ENCODE data around the gene RSRC1.
"Not testable (repeated sequence)": the region's sequence is repeated elsewhere in the genome, so short reads cannot be mapped to it uniquely, and the experiment has no call there.

Gene RSRC1

DNA sequence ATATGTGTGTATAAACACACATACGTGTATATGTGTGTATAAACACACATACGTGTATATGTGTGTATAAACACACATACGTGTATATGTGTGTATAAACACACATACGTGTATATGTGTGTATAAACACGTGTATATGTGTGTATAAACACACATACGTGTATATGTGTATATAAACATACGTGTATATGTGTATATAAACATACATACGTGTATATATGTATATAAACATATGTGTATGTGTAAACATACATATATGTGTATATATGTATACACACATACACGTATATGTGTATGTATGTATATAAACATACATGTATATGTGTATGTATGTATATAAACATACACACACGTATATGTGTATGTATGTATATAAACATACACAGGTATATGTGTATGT is 119.1 kb downstream of the RSRC1 start:
- not testable (repeated sequence) for H3K4me1 ChIP-seq (ENCODE audit: control insufficient read depth, low read depth, low read length); H3K23ac ChIP-seq (ENCODE audit: low read length); H3K4ac ChIP-seq (ENCODE audit: low read depth, low read length); H3K4me2 ChIP-seq (ENCODE audit: low read length); H3K9ac ChIP-seq (ENCODE audit: low read length); H2BK120ac ChIP-seq (ENCODE audit: low read depth, low read length); H3K4me3 ChIP-seq (ENCODE audit: low read length); H3K79me2 ChIP-seq (ENCODE audit: control insufficient read depth, insufficient read depth, low read length); H3K36me3 ChIP-seq (ENCODE audit: control insufficient read depth, insufficient read depth, low read length); DNase-seq; H3K27ac ChIP-seq (ENCODE audit: low read depth, low read length); H2BK15ac ChIP-seq (replicated peaks; ENCODE audit: low read depth); H2AK5ac ChIP-seq (ENCODE audit: low read length); H2BK5ac ChIP-seq (ENCODE audit: low read length); H3K56ac ChIP-seq (ENCODE audit: low read length); H3K79me1 ChIP-seq (ENCODE audit: low read length); H4K8ac ChIP-seq (ENCODE audit: low read depth, low read length); H4K5ac ChIP-seq (ENCODE audit: low read length); H3K18ac ChIP-seq (ENCODE audit: low read length); H3K27me3 ChIP-seq (ENCODE audit: insufficient read depth, low read length, poor library complexity)
- WGBS (ENCODE audit: extremely low coverage, insufficient coverage, low lambda C conversion rate): no CpG with 5 or more reads among the region's 10 CpGs

DNA sequence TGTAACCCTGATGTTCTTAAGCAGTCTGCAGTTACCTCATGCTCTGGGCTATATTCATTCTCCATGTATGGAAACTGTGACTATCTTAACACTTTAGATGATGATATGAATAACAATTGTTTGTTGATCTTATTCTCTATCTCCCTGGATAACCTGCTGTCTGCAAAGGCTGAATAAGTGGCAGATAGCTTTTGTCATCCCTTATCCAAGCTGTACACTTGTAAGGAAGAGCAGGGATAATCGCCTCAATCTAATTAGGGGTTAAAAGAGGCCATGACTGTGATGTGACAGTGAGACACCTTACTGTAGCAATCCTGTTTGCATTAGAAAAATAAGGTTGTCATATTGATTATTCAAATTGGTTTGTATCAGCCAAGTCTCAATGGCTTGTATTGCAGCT is 123.9 kb downstream of the RSRC1 start:
- DNase-seq: no peak
- Histone ChIP-seq H2AK5ac (ENCODE audit: low read length) (no peak overlapping the region), H3K4ac (ENCODE audit: low read depth, low read length) (no peak overlapping the region), H3K9ac (ENCODE audit: low read length) (no peak overlapping the region), H4K5ac (ENCODE audit: low read length) (no peak overlapping the region), H3K23ac (ENCODE audit: low read length) (no peak overlapping the region), H3K27ac (ENCODE audit: low read depth, low read length) (no peak overlapping the region), H2BK120ac (ENCODE audit: low read depth, low read length) (no peak overlapping the region), H3K79me1 (ENCODE audit: low read length) (no peaks in the 10 kb centered on the region), H3K79me2 (ENCODE audit: control insufficient read depth, insufficient read depth, low read length) (no peaks in the 10 kb centered on the region), H3K4me1 (ENCODE audit: control insufficient read depth, low read depth, low read length) (no peaks in the 10 kb centered on the region), H2BK5ac (ENCODE audit: low read length) (no peak overlapping the region), H3K4me3 (ENCODE audit: low read length) (no peak overlapping the region), H2BK15ac (replicated peaks; ENCODE audit: low read depth) (no peak overlapping the region), H3K27me3 (ENCODE audit: insufficient read depth, low read length, poor library complexity) (no peaks in the 10 kb centered on the region), H3K4me2 (ENCODE audit: low read length) (no peak overlapping the region), H3K18ac (ENCODE audit: low read length) (no peak overlapping the region), H4K8ac (ENCODE audit: low read depth, low read length) (no peak overlapping the region), H3K56ac (ENCODE audit: low read length) (no peak overlapping the region), H3K36me3 (ENCODE audit: control insufficient read depth, insufficient read depth, low read length) (no peaks in the 10 kb centered on the region)
- WGBS (ENCODE audit: extremely low coverage, insufficient coverage, low lambda C conversion rate): no CpG with 5 or more reads among the region's 1 CpG

DNA sequence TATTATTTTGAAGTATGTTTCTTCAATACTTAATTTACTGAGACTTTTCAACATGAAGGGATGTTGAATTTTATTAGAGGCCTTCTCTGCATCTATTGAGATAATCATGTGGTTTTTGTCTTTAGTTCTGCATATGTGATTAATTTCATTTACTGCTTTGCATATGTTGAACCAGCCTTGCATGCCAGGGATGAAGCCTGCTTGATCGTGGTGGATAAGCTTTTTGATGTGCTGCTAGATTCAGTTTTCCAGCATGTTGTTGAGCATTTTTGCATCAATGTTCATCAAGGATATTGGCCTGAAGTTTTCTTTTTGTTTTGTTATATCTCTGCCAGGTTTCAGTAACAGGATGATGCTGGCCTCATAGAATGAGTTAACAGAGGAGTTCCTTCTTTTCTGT is 134.4 kb downstream of the RSRC1 start:
- Histone ChIP-seq H3K4ac (ENCODE audit: low read depth, low read length) (no peak overlapping the region), H4K5ac (ENCODE audit: low read length) (no peak overlapping the region), H3K27ac (ENCODE audit: low read depth, low read length) (no peak overlapping the region), H3K56ac (ENCODE audit: low read length) (no peak overlapping the region), H3K4me2 (ENCODE audit: low read length) (no peak overlapping the region), H2AK5ac (ENCODE audit: low read length) (no peak overlapping the region), H2BK120ac (ENCODE audit: low read depth, low read length) (no peak overlapping the region), H3K4me3 (ENCODE audit: low read length) (no peak overlapping the region), H3K9ac (ENCODE audit: low read length) (no peak overlapping the region), H3K79me1 (ENCODE audit: low read length) (no peaks in the 10 kb centered on the region), H3K4me1 (ENCODE audit: control insufficient read depth, low read depth, low read length) (no peaks in the 10 kb centered on the region), H3K27me3 (ENCODE audit: insufficient read depth, low read length, poor library complexity) (no peaks in the 10 kb centered on the region), H3K36me3 (ENCODE audit: control insufficient read depth, insufficient read depth, low read length) (no peaks in the 10 kb centered on the region), H2BK15ac (replicated peaks; ENCODE audit: low read depth) (no peak overlapping the region), H4K8ac (ENCODE audit: low read depth, low read length) (no peak overlapping the region), H3K79me2 (ENCODE audit: control insufficient read depth, insufficient read depth, low read length) (no peaks in the 10 kb centered on the region), H3K23ac (ENCODE audit: low read length) (no peak overlapping the region), H3K18ac (ENCODE audit: low read length) (no peak overlapping the region), H2BK5ac (ENCODE audit: low read length) (no peak overlapping the region)
- no peak for DNase-seq
- no CpG with 5 or more reads among the region's 1 CpG for WGBS (ENCODE audit: extremely low coverage, insufficient coverage, low lambda C conversion rate)

DNA sequence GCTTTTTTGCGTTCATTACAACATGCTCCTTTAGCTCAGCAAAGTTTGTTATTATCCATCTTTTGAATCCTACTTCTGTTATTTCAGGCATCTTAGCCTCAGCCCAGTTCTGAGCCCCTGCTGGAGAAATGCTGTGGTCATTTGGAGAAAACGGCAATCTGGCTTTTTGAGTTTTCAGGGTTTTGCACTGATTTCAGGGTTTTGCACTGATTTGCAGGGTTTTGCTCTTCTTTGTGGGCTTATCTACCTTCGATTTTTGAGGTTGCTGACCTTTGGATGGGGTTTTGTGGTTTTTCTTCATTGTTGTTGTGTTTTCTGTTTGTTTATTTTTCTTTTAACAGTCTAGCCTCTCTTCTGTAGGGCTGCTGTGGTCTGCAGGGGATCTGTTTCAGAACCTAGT is 137.4 kb downstream of the RSRC1 start:
- WGBS (ENCODE audit: extremely low coverage, insufficient coverage, low lambda C conversion rate): no CpG with 5 or more reads among the region's 3 CpGs
- no peak overlapping the region for H2BK15ac ChIP-seq (replicated peaks; ENCODE audit: low read depth)
- H3K18ac ChIP-seq (ENCODE audit: low read length): no peak overlapping the region
- H4K5ac ChIP-seq (ENCODE audit: low read length): no peak overlapping the region
- H2BK5ac ChIP-seq (ENCODE audit: low read length): no peak overlapping the region
- no peak overlapping the region for H3K4me2 ChIP-seq (ENCODE audit: low read length)
- no peak overlapping the region for H3K56ac ChIP-seq (ENCODE audit: low read length)
- H2BK120ac ChIP-seq (ENCODE audit: low read depth, low read length): no peak overlapping the region
- H3K4me1 ChIP-seq (ENCODE audit: control insufficient read depth, low read depth, low read length): no peaks in the 10 kb centered on the region
- H3K79me2 ChIP-seq (ENCODE audit: control insufficient read depth, insufficient read depth, low read length): no peaks in the 10 kb centered on the region
- no peak for DNase-seq
- H2AK5ac ChIP-seq (ENCODE audit: low read length): no peak overlapping the region
- no peak overlapping the region for H3K23ac ChIP-seq (ENCODE audit: low read length)
- no peak overlapping the region for H4K8ac ChIP-seq (ENCODE audit: low read depth, low read length)
- no peak overlapping the region for H3K9ac ChIP-seq (ENCODE audit: low read length)
- no peak overlapping the region for H3K27ac ChIP-seq (ENCODE audit: low read depth, low read length)
- H3K4ac ChIP-seq (ENCODE audit: low read depth, low read length): no peak overlapping the region
- H3K27me3 ChIP-seq (ENCODE audit: insufficient read depth, low read length, poor library complexity): no peaks in the 10 kb centered on the region
- no peak overlapping the region for H3K4me3 ChIP-seq (ENCODE audit: low read length)
- no peaks in the 10 kb centered on the region for H3K79me1 ChIP-seq (ENCODE audit: low read length)
- H3K36me3 ChIP-seq (ENCODE audit: control insufficient read depth, insufficient read depth, low read length): no peaks in the 10 kb centered on the region

DNA sequence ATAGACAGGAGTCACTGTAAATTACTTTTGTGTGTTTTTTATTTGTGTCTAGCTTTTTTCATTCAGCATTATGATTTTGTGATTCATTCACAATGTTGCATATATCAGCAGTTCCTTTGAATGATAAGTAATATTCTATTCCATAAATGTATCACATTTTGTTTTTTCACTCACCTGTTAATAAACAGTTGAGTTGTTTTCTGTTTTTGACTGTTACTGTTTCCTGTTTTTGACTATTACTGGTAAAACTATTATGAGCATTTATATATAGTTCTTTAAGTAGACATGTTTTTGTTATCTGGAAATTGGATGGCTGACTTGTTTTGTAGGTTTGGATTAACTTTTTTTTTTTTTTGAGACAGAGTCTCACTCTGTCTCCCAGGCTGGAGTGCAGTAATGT is 138.4 kb downstream of the RSRC1 start:
- no peaks in the 10 kb centered on the region for H3K36me3 ChIP-seq (ENCODE audit: control insufficient read depth, insufficient read depth, low read length)
- no peak overlapping the region for H2BK15ac ChIP-seq (replicated peaks; ENCODE audit: low read depth)
- H3K27me3 ChIP-seq (ENCODE audit: insufficient read depth, low read length, poor library complexity): no peaks in the 10 kb centered on the region
- H4K8ac ChIP-seq (ENCODE audit: low read depth, low read length): no peak overlapping the region
- H3K79me1 ChIP-seq (ENCODE audit: low read length): no peaks in the 10 kb centered on the region
- no peak overlapping the region for H3K4ac ChIP-seq (ENCODE audit: low read depth, low read length)
- H3K4me3 ChIP-seq (ENCODE audit: low read length): no peak overlapping the region
- H3K4me2 ChIP-seq (ENCODE audit: low read length): no peak overlapping the region
- H2AK5ac ChIP-seq (ENCODE audit: low read length): no peak overlapping the region
- no peak overlapping the region for H3K9ac ChIP-seq (ENCODE audit: low read length)
- no peak overlapping the region for H2BK5ac ChIP-seq (ENCODE audit: low read length)
- no peak overlapping the region for H3K56ac ChIP-seq (ENCODE audit: low read length)
- H3K27ac ChIP-seq (ENCODE audit: low read depth, low read length): no peak overlapping the region
- no peaks in the 10 kb centered on the region for H3K4me1 ChIP-seq (ENCODE audit: control insufficient read depth, low read depth, low read length)
- no peaks in the 10 kb centered on the region for H3K79me2 ChIP-seq (ENCODE audit: control insufficient read depth, insufficient read depth, low read length)
- no peak overlapping the region for H3K23ac ChIP-seq (ENCODE audit: low read length)
- no peak overlapping the region for H4K5ac ChIP-seq (ENCODE audit: low read length)
- H3K18ac ChIP-seq (ENCODE audit: low read length): no peak overlapping the region
- no peak for DNase-seq
- no peak overlapping the region for H2BK120ac ChIP-seq (ENCODE audit: low read depth, low read length)

DNA sequence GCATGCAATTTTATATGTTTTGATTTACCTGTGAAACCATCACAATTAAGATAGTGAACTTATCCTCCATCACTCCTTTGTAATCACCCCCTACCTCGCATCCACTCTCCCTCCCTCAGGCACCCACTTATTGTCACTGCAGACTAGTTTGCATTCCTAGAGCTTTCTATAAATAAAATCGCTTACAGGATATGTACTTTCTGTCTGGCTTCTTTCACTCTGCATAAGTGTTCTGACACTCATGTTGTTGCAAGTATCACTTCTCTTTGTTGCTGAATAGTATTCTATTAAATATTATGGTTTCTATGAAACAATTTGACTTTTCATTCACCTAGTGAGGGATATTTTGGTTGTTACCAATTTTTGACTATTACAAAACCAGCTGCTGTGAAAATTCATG is 139.3 kb downstream of the RSRC1 start:
- H3K4me2 ChIP-seq (ENCODE audit: low read length): no peak overlapping the region
- H2BK5ac ChIP-seq (ENCODE audit: low read length): no peak overlapping the region
- no peak overlapping the region for H2AK5ac ChIP-seq (ENCODE audit: low read length)
- no peaks in the 10 kb centered on the region for H3K79me2 ChIP-seq (ENCODE audit: control insufficient read depth, insufficient read depth, low read length)
- no peak overlapping the region for H3K4ac ChIP-seq (ENCODE audit: low read depth, low read length)
- H3K4me3 ChIP-seq (ENCODE audit: low read length): no peak overlapping the region
- H3K36me3 ChIP-seq (ENCODE audit: control insufficient read depth, insufficient read depth, low read length): no peaks in the 10 kb centered on the region
- no peak overlapping the region for H3K56ac ChIP-seq (ENCODE audit: low read length)
- no peak overlapping the region for H2BK15ac ChIP-seq (replicated peaks; ENCODE audit: low read depth)
- H3K18ac ChIP-seq (ENCODE audit: low read length): no peak overlapping the region
- H3K9ac ChIP-seq (ENCODE audit: low read length): no peak overlapping the region
- H3K27me3 ChIP-seq (ENCODE audit: insufficient read depth, low read length, poor library complexity): no peaks in the 10 kb centered on the region
- H2BK120ac ChIP-seq (ENCODE audit: low read depth, low read length): no peak overlapping the region
- no peak for DNase-seq
- no peak overlapping the region for H3K23ac ChIP-seq (ENCODE audit: low read length)
- H4K8ac ChIP-seq (ENCODE audit: low read depth, low read length): no peak overlapping the region
- H4K5ac ChIP-seq (ENCODE audit: low read length): no peak overlapping the region
- no CpG with 5 or more reads among the region's 2 CpGs for WGBS (ENCODE audit: extremely low coverage, insufficient coverage, low lambda C conversion rate)
- H3K4me1 ChIP-seq (ENCODE audit: control insufficient read depth, low read depth, low read length): no peaks in the 10 kb centered on the region
- no peaks in the 10 kb centered on the region for H3K79me1 ChIP-seq (ENCODE audit: low read length)
- no peak overlapping the region for H3K27ac ChIP-seq (ENCODE audit: low read depth, low read length)

Measured in mesendoderm (in vitro differentiated cells).